ENCODE results near the gene MIOS.

The MIOS gene

DNA sequence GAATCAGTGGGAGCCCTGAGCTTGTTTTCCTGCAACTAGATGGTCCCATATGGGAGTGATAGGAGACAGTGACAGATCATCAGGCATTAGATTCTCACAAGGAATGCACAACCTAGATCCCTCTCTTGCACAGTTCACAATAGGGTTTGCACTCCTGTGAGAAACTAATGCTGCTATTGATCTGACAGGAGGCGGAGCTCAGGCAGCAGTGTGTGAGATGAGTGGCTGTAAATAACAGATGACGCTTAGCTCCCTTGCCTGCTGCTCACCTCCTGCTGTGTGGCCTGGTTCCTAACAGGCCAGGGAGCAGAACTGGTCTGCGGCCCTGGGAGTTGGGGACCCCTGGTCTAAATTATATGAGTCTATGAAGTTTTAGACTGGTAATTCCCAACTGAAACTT, 3.9 kb downstream of the MIOS start:
- peak overlapping the region; percentile 99 for H3K27ac ChIP-seq
- TF ChIP-seq, protein P1, sequence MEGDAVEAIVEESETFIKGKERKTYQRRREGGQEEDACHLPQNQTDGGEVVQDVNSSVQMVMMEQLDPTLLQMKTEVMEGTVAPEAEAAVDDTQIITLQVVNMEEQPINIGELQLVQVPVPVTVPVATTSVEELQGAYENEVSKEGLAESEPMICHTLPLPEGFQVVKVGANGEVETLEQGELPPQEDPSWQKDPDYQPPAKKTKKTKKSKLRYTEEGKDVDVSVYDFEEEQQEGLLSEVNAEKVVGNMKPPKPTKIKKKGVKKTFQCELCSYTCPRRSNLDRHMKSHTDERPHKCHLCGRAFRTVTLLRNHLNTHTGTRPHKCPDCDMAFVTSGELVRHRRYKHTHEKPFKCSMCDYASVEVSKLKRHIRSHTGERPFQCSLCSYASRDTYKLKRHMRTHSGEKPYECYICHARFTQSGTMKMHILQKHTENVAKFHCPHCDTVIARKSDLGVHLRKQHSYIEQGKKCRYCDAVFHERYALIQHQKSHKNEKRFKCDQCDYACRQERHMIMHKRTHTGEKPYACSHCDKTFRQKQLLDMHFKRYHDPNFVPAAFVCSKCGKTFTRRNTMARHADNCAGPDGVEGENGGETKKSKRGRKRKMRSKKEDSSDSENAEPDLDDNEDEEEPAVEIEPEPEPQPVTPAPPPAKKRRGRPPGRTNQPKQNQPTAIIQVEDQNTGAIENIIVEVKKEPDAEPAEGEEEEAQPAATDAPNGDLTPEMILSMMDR (conservative IDR thresholded peaks at IDR 0.05): no peak

DNA sequence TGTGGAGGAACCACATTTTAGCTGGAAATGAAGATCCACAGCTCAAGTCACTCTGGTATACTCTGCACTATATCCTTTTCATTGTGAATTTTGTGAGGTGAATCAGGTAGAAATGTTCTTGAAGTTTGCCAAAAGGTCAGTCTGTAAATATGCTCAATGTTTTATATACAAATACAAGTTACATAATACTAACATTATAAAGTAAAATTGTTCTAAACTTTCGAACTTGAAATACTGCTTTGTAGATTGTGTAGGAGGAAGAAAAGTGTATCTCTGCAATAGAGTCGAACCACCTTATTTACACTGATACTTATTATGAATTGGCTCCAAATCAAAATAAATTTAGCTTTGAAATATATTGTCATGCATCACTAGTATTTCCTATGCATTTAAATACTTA, 7.0 kb downstream of the MIOS start:
- TF ChIP-seq, protein P1 (conservative IDR thresholded peaks at IDR 0.05): no peak

DNA sequence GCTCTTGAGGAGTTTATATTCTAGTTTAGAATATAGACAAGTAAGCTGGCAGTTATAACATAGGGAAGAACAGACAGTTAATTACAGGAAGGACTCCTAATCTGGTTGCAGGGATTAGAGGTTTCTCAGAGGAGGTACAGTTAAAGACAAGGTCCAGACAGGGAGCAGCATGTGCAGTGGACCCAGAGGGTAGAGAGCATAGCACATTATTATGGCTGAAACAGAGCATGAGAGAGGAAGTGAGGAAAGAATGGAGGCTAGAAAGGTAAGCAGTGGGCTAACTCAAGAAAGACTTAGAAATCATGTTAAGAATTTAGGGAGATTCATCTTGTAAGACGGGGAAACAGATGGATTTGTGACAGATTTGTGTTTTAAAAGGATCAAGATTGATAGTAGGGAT, 9.7 kb downstream of the MIOS start:
- TF ChIP-seq, protein P1 (conservative IDR thresholded peaks at IDR 0.05): no peak
- no peak overlapping the region; the same call in 1 of the 2 replicates for H3K27ac ChIP-seq

More for the DNA sequence above, 7.0 kb downstream of the MIOS start:
- peak overlapping the region; percentile 99 for H3K27ac ChIP-seq

DNA sequence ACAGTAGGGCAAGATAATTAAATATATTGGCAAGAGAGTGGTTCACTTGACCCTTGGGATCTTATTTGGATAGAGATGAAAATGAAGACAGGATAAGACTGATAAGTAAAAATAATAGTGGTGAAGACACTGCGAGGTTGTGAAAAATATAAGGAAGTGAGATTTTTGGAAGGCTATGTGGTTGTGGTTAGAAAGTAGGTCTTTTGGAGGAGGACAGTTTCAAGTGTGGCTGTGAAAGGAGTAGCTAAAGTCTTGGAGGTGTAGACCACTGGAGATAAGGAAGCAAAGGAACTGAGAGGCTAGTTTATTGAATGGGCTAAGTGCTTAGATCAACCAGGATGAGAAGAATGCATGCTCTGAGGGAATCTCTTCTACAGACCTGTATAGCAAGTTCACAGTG, 11.2 kb downstream of the MIOS start:
- H3K27ac ChIP-seq: no peak overlapping the region
- TF ChIP-seq, protein P1 (conservative IDR thresholded peaks at IDR 0.05): no peak

DNA sequence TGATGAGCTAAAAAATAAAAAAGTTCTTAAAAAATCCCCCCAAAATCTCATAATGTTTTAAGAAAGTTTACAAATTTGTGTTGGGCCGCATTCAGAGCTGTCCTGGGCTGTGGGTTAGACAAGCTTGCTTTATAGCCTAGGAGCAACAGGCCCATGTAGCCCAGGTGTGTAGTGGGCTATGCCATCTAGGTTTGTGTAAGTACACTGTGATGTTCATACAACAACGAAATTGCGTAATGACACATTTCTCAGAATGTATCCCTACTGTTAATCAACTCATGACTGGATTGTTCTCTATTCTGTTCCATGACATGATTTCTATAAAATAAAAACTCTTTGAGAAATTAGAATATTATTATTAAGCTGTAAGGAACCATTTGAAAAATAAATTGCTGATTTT, 13.0 kb downstream of the MIOS start:
- H3K27ac ChIP-seq: no peak overlapping the region; the same call in 1 of the 2 replicates

DNA sequence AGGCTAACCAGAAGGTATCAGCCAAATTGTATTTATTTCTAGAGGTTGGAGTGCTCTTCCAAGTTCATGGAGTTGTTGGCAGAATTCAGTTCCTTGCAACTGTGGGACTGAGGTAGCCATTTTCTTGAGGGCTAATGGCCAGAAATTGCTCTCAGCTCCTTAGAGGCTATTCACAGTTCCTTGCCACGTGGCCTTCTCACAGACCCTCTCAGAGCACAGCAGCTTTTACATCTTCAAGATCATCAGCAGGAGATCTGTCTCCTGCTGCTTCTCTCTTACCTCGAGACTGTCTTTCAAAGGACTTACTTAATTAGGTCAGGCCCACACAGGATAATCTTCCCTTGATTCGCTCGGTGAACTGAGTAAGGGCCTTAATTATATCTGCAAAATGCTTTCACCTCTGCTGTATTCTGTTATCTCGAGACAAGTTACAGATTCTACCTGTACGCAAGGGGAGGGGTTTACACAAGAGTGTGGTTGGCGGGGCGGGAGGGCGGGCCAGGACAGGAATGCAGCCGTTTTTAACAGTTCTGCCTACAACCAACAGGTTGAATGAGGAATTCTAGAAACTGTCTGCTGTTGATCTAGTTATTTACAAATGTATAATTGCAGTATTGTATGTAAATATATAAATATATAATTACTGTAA, 15.0 kb downstream of the MIOS start:
- H3K27ac ChIP-seq: no peak overlapping the region
- TF ChIP-seq, protein P1 (conservative IDR thresholded peaks at IDR 0.05): no peak

More for the DNA sequence above, 13.0 kb downstream of the MIOS start:
- TF ChIP-seq, protein P1 (conservative IDR thresholded peaks at IDR 0.05): no peak

DNA sequence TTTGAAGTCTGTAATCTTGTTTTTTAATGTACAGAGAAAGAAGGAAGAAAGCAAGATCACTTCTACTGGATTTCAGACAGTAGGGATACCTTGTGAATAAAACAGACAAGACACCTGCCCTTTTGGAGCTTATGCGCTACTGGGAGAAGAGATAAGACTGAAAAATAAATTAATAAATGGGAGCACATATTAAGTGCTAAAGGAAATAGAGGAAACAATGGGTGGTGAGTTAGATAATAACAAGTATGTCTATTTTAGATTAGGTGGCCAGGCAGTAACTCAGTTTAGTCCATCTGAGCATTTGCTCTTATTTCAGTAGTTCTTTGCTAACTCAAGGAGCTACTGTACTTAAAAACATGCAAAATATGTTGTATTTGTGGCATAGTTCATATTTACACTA, 15.9 kb downstream of the MIOS start:
- H3K27ac ChIP-seq: no peak overlapping the region
- TF ChIP-seq, protein P1 (conservative IDR thresholded peaks at IDR 0.05): no peak

Measured in VCaP (cell line).